Naive B cell (primary cell): Measurements from ENCODE around the gene CTF1. TPM values are rescaled to one million over a fixed set of nuclear protein-coding genes. Genes with fewer than 3 reads are reported as not detected.

ENCODE experiments used
- ATAC-seq, 2 donors: fragments of 150-1000 bp; cut with Tn5 transposase; 2 replicates each; pipeline ENCODE4 v1.10.0; 2021; ENCODE audit warnings: low read depth in 2 of 2, mild to moderate bottlenecking in 2 of 2, moderate library complexity in 2 of 2
- DNase-seq: peaks from one replicate; pipeline ENCODE4 v3.0.0; 2022
- H3K27ac Mint-ChIP-seq, 6 donors: one replicate each; pipeline ENCODE4 v1.8.0; 2020 to 2022; ENCODE audit warnings: mild to moderate bottlenecking in 6 of 6, mixed read lengths in 6 of 6, moderate library complexity in 5 of 6, inconsistent platforms in 2 of 6
- H3K27me3 Mint-ChIP-seq, 3 donors: one replicate each; pipeline ENCODE4 v1.8.0; 2021 to 2022; ENCODE audit warnings: mixed read lengths in 3 of 3, mild to moderate bottlenecking in 1 of 3
- H3K36me3 Mint-ChIP-seq, 2 donors: one replicate each; pipeline ENCODE4 v1.8.0; 2020 to 2022; ENCODE audit warnings: mixed read lengths in 2 of 2, inconsistent platforms in 1 of 2, mild to moderate bottlenecking in 1 of 2
- H3K4me1 Mint-ChIP-seq, 3 donors: one replicate each; pipeline ENCODE4 v1.8.0; 2020 to 2022; ENCODE audit warnings: mixed read lengths in 3 of 3, inconsistent platforms in 1 of 3, mild to moderate bottlenecking in 1 of 3, moderate library complexity in 1 of 3
- H3K4me3 Mint-ChIP-seq, 8 donors: one replicate each; pipeline ENCODE4 v1.8.0; 2020 to 2022; ENCODE audit warnings: mild to moderate bottlenecking in 8 of 8, mixed read lengths in 8 of 8, moderate library complexity in 8 of 8, inconsistent platforms in 2 of 8
- H3K9me3 Mint-ChIP-seq, 7 donors: one replicate each; pipeline ENCODE4 v1.8.0; 2020 to 2022; ENCODE audit warnings: mixed read lengths in 7 of 7, mild to moderate bottlenecking in 5 of 7, inconsistent platforms in 2 of 7, moderate library complexity in 1 of 7
- polyA plus RNA-seq, 6 donors: library from polyadenylated mRNA; unstranded; fragments of 300-500 nt; fragmentation: Illumina TruSeq; gene quantifications; one replicate each; pipeline ENCODE4 v1.2.3, GENCODE V29; 2021; ENCODE audit warnings: low read depth in 6 of 6

The CTF1 gene
- polyA plus RNA-seq, 6 donors from 2014 or later, result 0.40 to 0.67 (median 0.47) TPM; not detected in 3

DNA sequence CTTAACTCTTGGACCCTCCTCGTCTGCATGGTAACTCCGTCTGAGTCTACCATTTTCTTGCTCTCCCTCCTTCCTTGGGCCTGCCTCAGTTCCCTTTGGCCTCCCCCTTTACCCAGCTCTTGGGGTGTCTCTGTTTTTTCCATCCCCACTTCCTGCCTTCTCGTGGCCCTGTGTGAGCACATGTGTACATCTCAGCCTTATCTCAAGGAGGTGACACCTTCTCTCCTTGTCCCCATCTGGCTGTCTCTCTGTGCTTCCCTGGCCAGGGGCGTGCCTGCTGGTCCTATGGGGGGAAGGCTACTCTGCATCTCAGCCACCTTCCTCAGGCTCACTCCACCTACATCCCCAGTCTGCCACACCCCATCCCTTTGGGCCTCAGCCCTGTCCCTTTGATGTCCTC, 6.6 kb downstream of the CTF1 start:
- H3K9me3 Mint-ChIP-seq, result peaks cover 0 to 4% (median 0%) of the 10 kb centered on the region in 7 donors
- no peak for ATAC-seq
- H3K27me3 Mint-ChIP-seq, result no peaks in the 10 kb centered on the region
- DNase-seq, result no peak
- peak overlapping the region; percentile 88 to 99 (median 96) for H3K4me3 Mint-ChIP-seq
- H3K36me3 Mint-ChIP-seq, result peaks cover 0 to 7% of the 10 kb centered on the region in 2 donors
- peak overlapping the region in 5 of 6 donors; percentile 41 to 94 (median 84) for H3K27ac Mint-ChIP-seq
- H3K4me1 Mint-ChIP-seq, result peaks cover 16 to 27% (median 23%) of the 10 kb centered on the region in 3 donors

GRCh38 chr16:30903596-30903995, 7.2 kb downstream of the CTF1 start:
- Mint-ChIP-seq H3K4me3 (peak overlapping the region; percentile 16 to 95 (median 64)), H3K27ac (peak overlapping the region; percentile 24 to 90 (median 74)), H3K4me1 (peaks cover 16 to 27% (median 22%) of the 10 kb centered on the region in 3 donors), H3K9me3 (peaks cover 0 to 4% (median 0%) of the 10 kb centered on the region in 7 donors), H3K36me3 (peaks cover 0 to 7% of the 10 kb centered on the region in 2 donors), H3K27me3 (no peaks in the 10 kb centered on the region)
- ATAC-seq, result no peak
- DNase-seq, result no peak

- peaks cover 0 to 4% (median 0%) of the 10 kb centered on the region in 3 donors for H3K27me3 Mint-ChIP-seq
- peaks cover 0 to 4% (median 0%) of the 10 kb centered on the region in 7 donors for H3K9me3 Mint-ChIP-seq
- peak overlapping the region in 2 of 6 donors; percentile 59 to 85 for H3K27ac Mint-ChIP-seq
- peak overlapping the region in 6 of 8 donors; percentile 21 to 88 (median 54) for H3K4me3 Mint-ChIP-seq
- H3K36me3 Mint-ChIP-seq, result peaks cover 0 to 7% of the 10 kb centered on the region in 2 donors
- ATAC-seq, result peak; percentile 39 to 47
- H3K4me1 Mint-ChIP-seq, result peaks cover 16 to 27% (median 22%) of the 10 kb centered on the region in 3 donors
- no peak for DNase-seq
Observed at GRCh38 chr16:30904114-30904780, 7.8 kb downstream of the CTF1 start.

GRCh38 chr16:30907064-30907463, 10.7 kb downstream of the CTF1 start:
- Mint-ChIP-seq H3K4me3 (no peak overlapping the region), H3K36me3 (peaks cover 0 to 7% of the 10 kb centered on the region in 2 donors), H3K9me3 (peaks cover 0 to 4% (median 0%) of the 10 kb centered on the region in 7 donors), H3K4me1 (peaks cover 16 to 18% (median 17%) of the 10 kb centered on the region in 3 donors), H3K27me3 (peaks cover 0 to 4% (median 0%) of the 10 kb centered on the region in 3 donors), H3K27ac (no peak overlapping the region)
- ATAC-seq, result no peak
- no peak for DNase-seq

DNA sequence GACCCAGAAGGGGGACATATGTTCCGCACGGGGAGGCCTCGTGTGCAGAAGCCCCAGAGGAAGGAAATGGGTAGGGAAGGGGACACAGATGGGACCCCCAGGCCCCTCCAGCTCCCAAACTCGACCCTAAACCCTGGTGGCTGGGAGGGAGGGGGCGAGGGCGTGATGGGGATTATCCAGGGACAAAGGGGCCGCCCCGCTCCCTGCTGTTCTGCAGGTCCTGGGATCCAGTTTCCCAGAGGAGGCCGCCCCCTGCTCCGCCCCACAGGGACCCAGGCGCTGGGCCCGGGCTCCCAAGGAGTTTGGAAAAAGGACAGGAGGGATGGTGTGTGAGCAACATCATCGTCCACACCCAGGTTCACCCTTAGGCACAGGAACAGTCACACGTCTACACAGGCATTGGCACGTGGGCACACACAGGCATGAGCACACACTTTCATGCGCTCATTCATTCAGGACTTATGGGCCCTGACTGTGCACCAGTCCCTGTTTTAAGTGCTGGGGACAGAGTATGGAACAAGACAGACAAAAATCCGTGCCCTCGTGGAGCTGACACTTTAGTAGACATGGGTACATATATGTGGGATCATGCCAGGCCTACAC, 14.1 kb downstream of the CTF1 start:
- Mint-ChIP-seq H3K27ac (peak overlapping the region in 1 of 6 donors; percentile 16), H3K9me3 (no peaks in the 10 kb centered on the region), H3K27me3 (peaks cover 0 to 4% (median 0%) of the 10 kb centered on the region in 3 donors), H3K4me1 (peaks cover 0 to 2% (median 0%) of the 10 kb centered on the region in 3 donors), H3K4me3 (no peak overlapping the region), H3K36me3 (no peaks in the 10 kb centered on the region)
- no peak for ATAC-seq
- DNase-seq, result no peak

DNA sequence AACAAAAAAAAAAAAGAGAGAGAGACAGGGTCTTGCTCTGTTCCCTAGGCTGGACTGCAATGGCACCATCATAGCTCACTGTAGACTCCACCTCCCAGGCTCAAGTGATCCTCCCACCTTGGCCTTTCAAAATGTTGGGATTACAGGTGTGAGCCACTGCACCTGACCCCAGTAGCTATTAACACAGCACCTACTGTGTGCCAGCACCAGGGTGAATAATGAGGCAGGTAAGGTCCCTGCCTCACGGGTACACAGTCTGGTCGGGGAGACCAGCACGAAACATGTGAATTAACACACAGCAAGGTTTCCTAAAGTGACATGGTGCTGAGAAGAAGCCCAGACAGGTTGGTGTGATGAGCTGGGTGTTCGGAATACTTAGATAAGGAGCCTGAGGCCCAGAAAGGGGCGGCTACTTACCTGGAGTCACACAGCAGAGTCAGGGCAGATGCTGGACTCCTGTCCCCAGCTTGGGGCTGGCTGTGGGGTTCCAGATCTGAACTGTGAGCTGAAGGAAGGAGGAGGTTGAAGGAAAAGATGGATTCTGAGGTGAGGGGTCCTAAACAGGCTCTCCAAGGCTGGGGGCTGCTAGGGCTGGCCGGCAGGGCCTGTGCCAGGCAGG, 16.5 kb downstream of the CTF1 start:
- Mint-ChIP-seq H3K4me1 (peaks cover 0 to 2% (median 0%) of the 10 kb centered on the region in 3 donors), H3K27ac (peak overlapping the region in 1 of 6 donors; percentile 37), H3K27me3 (peaks cover 0 to 4% (median 0%) of the 10 kb centered on the region in 3 donors), H3K4me3 (no peak overlapping the region), H3K9me3 (no peaks in the 10 kb centered on the region), H3K36me3 (no peaks in the 10 kb centered on the region)
- no peak for DNase-seq
- ATAC-seq, result no peak

- H3K36me3 Mint-ChIP-seq, result no peaks in the 10 kb centered on the region
- no peak for ATAC-seq
- no peaks in the 10 kb centered on the region for H3K27me3 Mint-ChIP-seq
- H3K4me1 Mint-ChIP-seq, result peaks cover 2 to 6% (median 4%) of the 10 kb centered on the region in 3 donors
- H3K27ac Mint-ChIP-seq, result no peak overlapping the region
- DNase-seq, result no peak
- H3K4me3 Mint-ChIP-seq, result no peak overlapping the region
- no peaks in the 10 kb centered on the region for H3K9me3 Mint-ChIP-seq
Observed at GRCh38 chr16:30914830-30915229, 18.4 kb downstream of the CTF1 start.

- no peak for ATAC-seq
- H3K4me1 Mint-ChIP-seq, result peaks cover 17 to 22% (median 20%) of the 10 kb centered on the region in 3 donors
- no peak overlapping the region for H3K4me3 Mint-ChIP-seq
- H3K9me3 Mint-ChIP-seq, result no peaks in the 10 kb centered on the region
- H3K27ac Mint-ChIP-seq, result peak overlapping the region in 1 of 6 donors; percentile 95
- H3K36me3 Mint-ChIP-seq, result no peaks in the 10 kb centered on the region
- DNase-seq, result no peak
- H3K27me3 Mint-ChIP-seq, result no peaks in the 10 kb centered on the region
Observed at GRCh38 chr16:30918614-30919013, 22.2 kb downstream of the CTF1 start.

- Mint-ChIP-seq H3K4me1 (peaks cover 29 to 34% (median 29%) of the 10 kb centered on the region in 3 donors), H3K9me3 (no peaks in the 10 kb centered on the region), H3K4me3 (peak overlapping the region in 7 of 8 donors; percentile 68 to 100 (median 93)), H3K27ac (peak overlapping the region in 3 of 6 donors; percentile 73 to 100 (median 97)), H3K36me3 (no peaks in the 10 kb centered on the region), H3K27me3 (no peaks in the 10 kb centered on the region)
- ATAC-seq (no peak), DNase-seq (no peak)
Observed at GRCh38 chr16:30920891-30921290, 24.5 kb downstream of the CTF1 start.

DNA sequence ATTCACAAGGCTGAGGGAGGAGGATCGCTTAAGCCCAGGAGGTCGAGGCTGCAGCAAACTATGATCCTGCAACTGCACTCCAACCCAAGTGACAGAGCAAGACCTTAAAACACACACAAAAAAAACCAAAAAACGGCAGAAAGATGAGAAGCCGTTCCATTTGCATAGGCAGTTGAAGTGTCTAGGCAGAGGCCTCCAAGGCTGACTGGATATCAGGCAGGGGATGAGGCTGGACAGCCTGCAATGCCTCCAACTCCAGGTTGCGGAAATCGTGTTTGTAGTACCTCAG, 25.0 kb downstream of the CTF1 start:
- H3K27ac Mint-ChIP-seq, result peak overlapping the region in 5 of 6 donors; percentile 82 to 100 (median 100)
- no peaks in the 10 kb centered on the region for H3K27me3 Mint-ChIP-seq

GRCh38 chr16:30921748-30922419, 25.5 kb downstream of the CTF1 start:
- Mint-ChIP-seq H3K9me3 (no peaks in the 10 kb centered on the region), H3K27me3 (no peaks in the 10 kb centered on the region), H3K4me3 (peak overlapping the region; percentile 92 to 100 (median 100)), H3K27ac (peak overlapping the region; percentile 97 to 100 (median 100)), H3K4me1 (peaks cover 32 to 39% (median 37%) of the 10 kb centered on the region in 3 donors), H3K36me3 (no peaks in the 10 kb centered on the region)
- DNase-seq, result peak; percentile 86
- ATAC-seq, result peak; percentile 10 to 11

More for the DNA sequence above, 25.0 kb downstream of the CTF1 start:
- Mint-ChIP-seq H3K9me3 (no peaks in the 10 kb centered on the region), H3K4me1 (peaks cover 32 to 39% (median 34%) of the 10 kb centered on the region in 3 donors), H3K36me3 (no peaks in the 10 kb centered on the region), H3K4me3 (peak overlapping the region; percentile 92 to 100 (median 100))
- no peak for DNase-seq
- no peak for ATAC-seq

DNA sequence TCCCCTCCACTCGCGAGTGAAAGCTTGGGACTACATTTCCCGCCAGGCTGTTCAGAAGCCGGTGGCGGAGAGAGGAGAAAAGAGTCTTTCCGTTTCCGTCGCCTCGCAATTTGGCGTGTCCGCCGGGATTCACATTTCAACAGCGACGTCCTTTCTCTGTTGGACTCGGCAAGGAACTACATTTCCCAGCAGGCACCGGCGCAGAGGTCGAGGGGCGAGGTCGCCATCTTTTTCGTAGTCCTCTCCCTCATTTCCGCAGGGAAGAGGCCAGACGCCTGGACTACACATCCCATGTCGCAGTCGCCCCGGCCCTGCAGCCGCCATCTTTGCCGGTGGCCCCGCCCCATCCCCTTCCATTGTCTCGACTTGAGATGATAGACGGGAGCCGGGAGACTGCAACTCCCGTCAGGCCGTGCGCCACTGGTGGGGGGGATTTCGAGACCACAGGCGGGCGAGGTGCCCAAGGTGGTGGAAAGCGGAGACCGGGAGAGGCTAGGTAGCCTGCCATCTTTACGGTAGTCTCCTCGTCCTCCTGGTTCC, 26.1 kb downstream of the CTF1 start:
- Mint-ChIP-seq H3K36me3 (no peaks in the 10 kb centered on the region), H3K27ac (peak overlapping the region; percentile 97 to 100 (median 100)), H3K9me3 (no peaks in the 10 kb centered on the region), H3K27me3 (no peaks in the 10 kb centered on the region), H3K4me3 (peak overlapping the region; percentile 92 to 100 (median 100)), H3K4me1 (peaks cover 32 to 39% (median 37%) of the 10 kb centered on the region in 3 donors)
- DNase-seq (peak; percentile 99), ATAC-seq (peak; percentile 73 to 74)
